ENCODE data around the gene RUNX3. TPM values are rescaled to one million over a fixed set of nuclear protein-coding genes. Genes with fewer than 3 reads are reported as not detected.

RUNX3 gene
- polyA plus RNA-seq, 1 experiment, result 0.23 TPM

- POLR2A ChIA-PET, result no interaction called here
- no peaks in the 10 kb centered on the region for H3K36me3 ChIP-seq (ENCODE audit: control insufficient read depth, insufficient read depth, low read length)
- CTCF ChIA-PET, result interaction anchor here (1.1 to 1.4 kb wide), 3 partner anchors 9 to 40 kb away, joined by 3 to 5 read pairs (median 5); no protein-coding TSS in a partner anchor
- DNase-seq (ENCODE audit: low read depth), result no peak
- H3K27me3 ChIP-seq (ENCODE audit: control insufficient read depth, insufficient read depth, low read length), result peaks cover 16% of the 10 kb centered on the region
- TF ChIP-seq, protein P1, sequence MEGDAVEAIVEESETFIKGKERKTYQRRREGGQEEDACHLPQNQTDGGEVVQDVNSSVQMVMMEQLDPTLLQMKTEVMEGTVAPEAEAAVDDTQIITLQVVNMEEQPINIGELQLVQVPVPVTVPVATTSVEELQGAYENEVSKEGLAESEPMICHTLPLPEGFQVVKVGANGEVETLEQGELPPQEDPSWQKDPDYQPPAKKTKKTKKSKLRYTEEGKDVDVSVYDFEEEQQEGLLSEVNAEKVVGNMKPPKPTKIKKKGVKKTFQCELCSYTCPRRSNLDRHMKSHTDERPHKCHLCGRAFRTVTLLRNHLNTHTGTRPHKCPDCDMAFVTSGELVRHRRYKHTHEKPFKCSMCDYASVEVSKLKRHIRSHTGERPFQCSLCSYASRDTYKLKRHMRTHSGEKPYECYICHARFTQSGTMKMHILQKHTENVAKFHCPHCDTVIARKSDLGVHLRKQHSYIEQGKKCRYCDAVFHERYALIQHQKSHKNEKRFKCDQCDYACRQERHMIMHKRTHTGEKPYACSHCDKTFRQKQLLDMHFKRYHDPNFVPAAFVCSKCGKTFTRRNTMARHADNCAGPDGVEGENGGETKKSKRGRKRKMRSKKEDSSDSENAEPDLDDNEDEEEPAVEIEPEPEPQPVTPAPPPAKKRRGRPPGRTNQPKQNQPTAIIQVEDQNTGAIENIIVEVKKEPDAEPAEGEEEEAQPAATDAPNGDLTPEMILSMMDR (IDR thresholded peaks at IDR 0.05; ENCODE audit: insufficient read depth, low read depth, low read length), result no peak
- no peak overlapping the region for H3K4me3 ChIP-seq (ENCODE audit: low read depth, low read length)
Observed at GRCh38 chr1:24871306-24871901, 58.7 kb downstream of the RUNX3 start.

GRCh38 chr1:24870551-24871195 lies 59.4 kb downstream of the RUNX3 start:
- no peak overlapping the region for H3K4me3 ChIP-seq (ENCODE audit: low read depth, low read length)
- no peak for DNase-seq (ENCODE audit: low read depth)
- H3K27me3 ChIP-seq (ENCODE audit: control insufficient read depth, insufficient read depth, low read length), result peaks cover 14% of the 10 kb centered on the region
- TF ChIP-seq, protein P1 (IDR thresholded peaks at IDR 0.05; ENCODE audit: insufficient read depth, low read depth, low read length), result no peak
- ChIA-PET POLR2A (no interaction called here), CTCF (interaction anchor here (1.1 to 1.3 kb wide), 2 partner anchors 8 to 41 kb away, joined by 3 to 5 read pairs; no protein-coding TSS in a partner anchor)
- no peaks in the 10 kb centered on the region for H3K36me3 ChIP-seq (ENCODE audit: control insufficient read depth, insufficient read depth, low read length)

DNA sequence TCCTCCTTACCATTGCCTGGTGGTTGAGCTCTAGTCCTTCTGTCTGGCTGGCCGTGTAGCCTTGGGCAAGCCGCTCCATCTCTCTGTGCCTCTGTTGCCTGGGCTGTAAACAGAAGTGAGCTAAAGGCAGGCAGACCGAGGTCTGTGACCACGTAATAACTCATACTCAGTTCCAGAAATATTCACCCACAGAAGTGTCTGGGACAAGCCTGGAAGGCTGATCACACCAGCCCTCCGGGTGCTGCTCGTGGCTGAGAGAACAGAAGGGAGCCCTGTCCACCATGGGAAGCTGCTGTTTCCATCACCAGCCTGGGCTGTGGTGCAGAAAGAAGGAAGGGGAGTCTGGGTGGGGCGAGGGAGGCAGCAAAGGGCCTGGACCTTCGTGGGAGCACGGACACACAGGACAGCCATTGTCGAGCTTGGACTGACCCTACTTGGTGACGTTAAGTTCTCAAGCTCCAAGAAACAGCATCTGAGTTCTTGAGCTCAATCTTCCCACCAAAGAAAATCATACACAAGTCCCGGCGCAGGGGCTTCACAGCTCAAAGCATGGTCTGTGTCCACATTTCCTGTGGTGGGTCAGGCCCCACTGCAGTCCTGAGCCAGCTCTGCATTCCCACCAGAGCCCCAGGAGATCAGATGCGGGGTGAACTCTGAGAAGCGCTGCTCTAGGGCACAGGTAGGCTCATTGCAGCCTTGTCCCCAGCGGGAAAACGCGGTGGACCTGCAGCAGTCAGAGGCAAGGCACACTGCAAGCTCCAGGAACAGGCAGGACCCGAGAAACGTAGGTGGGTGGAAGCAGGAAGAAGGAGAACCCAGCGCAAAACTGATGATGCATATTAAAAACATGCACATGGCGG lies 61.8 kb downstream of the RUNX3 start:
- DNase-seq (ENCODE audit: low read depth), result no peak
- TF ChIP-seq, protein P1 (IDR thresholded peaks at IDR 0.05; ENCODE audit: insufficient read depth, low read depth, low read length), result no peak
- CTCF ChIA-PET, result interaction anchor here (0.6 to 1.4 kb wide), 4 partner anchors 9 to 224 kb away, joined by 3 to 5 read pairs (median 3); no protein-coding TSS in a partner anchor
- no peaks in the 10 kb centered on the region for H3K36me3 ChIP-seq (ENCODE audit: control insufficient read depth, insufficient read depth, low read length)
- peaks cover 11% of the 10 kb centered on the region for H3K27me3 ChIP-seq (ENCODE audit: control insufficient read depth, insufficient read depth, low read length)
- POLR2A ChIA-PET, result no interaction called here
- no peak overlapping the region for H3K4me3 ChIP-seq (ENCODE audit: low read depth, low read length)

GRCh38 chr1:24867084-24867870 lies 62.8 kb downstream of the RUNX3 start:
- TF ChIP-seq, protein P1 (IDR thresholded peaks at IDR 0.05; ENCODE audit: insufficient read depth, low read depth, low read length), result no peak
- Histone ChIP-seq H3K27me3 (ENCODE audit: control insufficient read depth, insufficient read depth, low read length) (peaks cover 12% of the 10 kb centered on the region), H3K4me3 (ENCODE audit: low read depth, low read length) (no peak overlapping the region), H3K36me3 (ENCODE audit: control insufficient read depth, insufficient read depth, low read length) (no peaks in the 10 kb centered on the region)
- ChIA-PET CTCF (interaction anchor here (1.3 to 1.4 kb wide), 2 partner anchors 15 to 31 kb away, joined by 3 read pairs; no protein-coding TSS in a partner anchor), POLR2A (no interaction called here)
- DNase-seq (ENCODE audit: low read depth), result no peak
